T47D (cell line): ENCODE results near the gene JAG2.

Source experiments
- DNase-seq, 2 experiments: peaks; one replicate each; pipeline versions ENCODE4 v3.0.0 to v3.0.0-alpha.2; 2011 to 2012; ENCODE audit warnings: low read depth in 1 of 2, low spot score in 1 of 2
- JUND ChIP-seq: IDR thresholded peaks from 2 replicates; pipeline ENCODE4 v1.6.1; 2012; ENCODE audit warnings: low read depth
- in situ Hi-C: cut with HindIII; loops from 2 replicates; pipeline ENCODE4 v1.10.0; 2016; ENCODE audit warnings: low sequenced_read_pairs, low pct_unique_long_range_greater_than_20kb

JAG2 gene

DNA sequence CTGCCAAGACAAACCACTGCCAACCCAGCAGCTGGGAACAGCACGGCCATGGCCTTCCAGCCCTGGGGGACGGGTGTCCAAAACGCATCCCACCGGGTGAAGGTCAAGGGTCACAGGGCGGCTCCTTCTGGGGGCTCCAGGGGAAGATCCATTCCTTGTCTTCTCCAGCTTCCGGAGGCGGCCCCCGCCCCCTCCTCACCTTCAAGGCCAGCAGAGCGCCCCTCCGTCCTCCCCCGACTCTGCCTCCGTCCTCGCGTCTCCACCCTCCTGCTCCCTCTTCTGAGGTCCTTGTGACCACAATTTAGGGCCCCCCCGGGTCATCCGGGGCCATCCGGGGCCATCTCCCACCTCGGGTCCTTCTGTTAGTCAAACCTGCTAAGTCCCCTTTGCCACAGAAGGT is 16.4 kb upstream of the JAG2 start:
- in situ Hi-C loops, result no loop called here
- no peak for TF ChIP-seq JUND
- no peak for DNase-seq

- DNase-seq, result no peak
- in situ Hi-C loops, result no loop called here
- TF ChIP-seq JUND, result no peak
Observed at GRCh38 chr14:105184461-105184860, 15.9 kb upstream of the JAG2 start.

DNA sequence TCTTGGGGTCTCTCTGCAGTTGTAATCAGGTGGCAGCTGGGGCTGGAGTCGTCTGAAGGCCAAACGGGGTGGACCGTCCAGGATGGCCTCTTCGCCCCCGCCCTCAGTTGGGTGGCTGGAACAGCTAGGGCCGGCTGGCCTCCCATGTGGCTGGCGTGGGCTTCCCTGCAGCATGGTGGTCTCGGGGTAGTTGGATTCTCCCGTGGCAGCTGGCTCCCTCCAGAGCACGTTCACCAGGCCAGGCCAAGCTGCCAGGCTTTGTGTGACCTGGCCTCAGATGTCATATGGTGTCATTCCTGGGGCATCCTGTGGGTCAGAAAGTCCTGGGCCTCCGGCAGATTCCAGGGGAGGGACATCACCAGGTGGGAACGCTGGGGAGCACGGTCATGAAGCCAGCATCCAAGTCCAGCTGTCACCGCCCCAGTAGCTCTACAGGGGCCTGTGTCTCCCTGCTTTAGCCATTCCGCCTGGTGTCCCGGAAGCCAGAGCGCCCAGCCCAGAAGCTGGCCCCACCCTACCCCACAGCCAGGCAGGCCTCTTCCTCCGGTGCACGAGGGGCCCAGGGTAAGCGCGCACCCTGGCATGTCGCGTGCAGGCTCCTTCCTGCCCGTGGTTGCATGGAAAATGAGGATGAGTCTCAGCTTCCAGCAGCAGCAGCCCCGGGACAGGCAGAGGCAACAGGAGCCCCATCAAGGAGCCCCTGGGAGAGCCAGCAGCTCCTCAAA is 13.9 kb upstream of the JAG2 start:
- TF ChIP-seq JUND, result no peak
- in situ Hi-C loops, result no loop called here
- peak in 1 of 2 experiments; percentile 52 for DNase-seq

DNA sequence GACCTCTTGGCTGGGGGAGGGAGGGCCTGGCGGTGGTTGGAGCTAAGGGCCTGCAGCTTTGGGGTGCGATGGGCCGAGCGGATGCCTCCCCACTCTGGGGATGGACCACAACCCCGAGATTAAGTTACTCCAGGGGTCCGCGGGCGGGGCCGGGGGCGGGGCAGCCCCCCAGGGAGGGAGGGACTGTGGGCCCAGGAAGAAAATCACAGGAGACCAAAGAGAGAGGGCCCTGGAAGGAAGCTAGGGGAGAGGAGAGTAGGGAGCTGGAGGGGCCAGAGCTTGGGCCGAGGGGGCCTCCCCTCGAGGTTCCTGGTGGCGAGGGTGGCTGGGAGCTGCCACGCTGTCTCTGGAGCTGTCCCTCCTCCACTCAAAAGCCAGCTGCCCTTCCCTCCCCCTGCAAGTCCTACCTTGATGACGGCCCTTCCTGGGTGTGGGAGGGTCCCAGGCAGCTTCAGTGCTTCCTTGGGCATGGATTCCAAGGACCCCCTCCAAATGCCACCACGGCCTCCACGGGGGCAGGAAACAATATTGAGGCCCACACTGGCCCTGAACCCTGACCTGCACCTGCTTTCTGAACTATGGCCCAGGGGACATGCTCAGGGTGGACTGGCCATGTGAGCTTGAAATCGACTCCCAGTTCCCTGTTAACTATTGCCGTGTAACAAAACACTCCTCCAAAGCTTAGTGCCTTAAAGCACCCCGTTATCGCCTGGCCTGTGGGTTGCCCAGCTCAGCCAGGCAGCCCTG is 13.1 kb upstream of the JAG2 start:
- TF ChIP-seq JUND, result no peak
- in situ Hi-C loops, result no loop called here
- DNase-seq, result no peak

DNA sequence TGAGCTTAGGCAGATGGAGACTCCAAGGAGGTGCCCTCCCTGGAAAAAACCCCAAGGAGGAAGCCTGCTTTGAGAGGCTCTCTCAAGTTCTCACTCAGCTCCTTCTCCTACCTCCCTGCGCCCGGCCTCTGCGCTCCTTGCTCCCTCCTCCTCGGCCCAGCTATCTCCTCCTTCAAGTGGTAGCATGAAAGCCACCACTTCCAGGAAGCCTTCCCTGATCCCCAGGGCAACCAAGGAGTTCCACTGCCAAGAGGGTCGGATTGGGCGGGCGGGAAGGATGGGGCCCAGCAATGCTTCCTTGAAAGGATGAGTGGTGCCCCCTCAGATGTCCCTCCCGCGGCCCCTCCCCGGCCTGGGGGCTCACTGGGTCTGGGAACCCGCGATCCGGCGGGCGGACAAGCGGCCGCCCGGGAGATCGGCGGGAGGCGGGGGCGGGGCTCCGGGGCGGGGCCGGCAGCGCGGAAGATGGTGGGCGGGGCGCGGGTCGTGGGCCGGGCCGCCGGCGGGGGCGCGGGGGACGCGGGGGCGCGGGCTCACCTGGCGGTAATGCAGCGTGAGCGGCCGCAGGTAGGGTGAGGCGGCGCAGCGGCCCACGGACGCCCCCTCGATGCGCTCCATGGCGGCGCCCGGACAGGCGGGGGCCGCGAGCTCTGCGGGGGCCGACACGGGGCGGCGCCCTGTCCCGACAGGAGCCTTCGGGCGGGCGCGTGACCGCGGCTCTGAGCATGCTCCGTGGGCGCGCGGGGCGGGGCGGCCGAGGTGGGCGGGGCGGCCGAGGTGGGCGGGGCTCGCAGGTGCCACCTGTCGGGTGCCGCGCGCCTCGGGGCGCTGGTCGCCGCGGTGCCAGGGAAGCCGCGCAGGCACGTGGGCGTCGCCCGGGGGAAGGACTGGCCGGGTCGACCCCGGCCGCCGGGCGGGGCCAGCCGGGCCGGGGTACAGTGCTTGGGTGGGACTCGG is 12.3 kb upstream of the JAG2 start, which contains the start of gene NUDT14:
NUDT14 (minus strand) TSS at position 721 of the 957 bp plus-strand sequence; CDS start at position 618, 103 bp downstream.
- in situ Hi-C loops, result no loop called here
- TF ChIP-seq JUND, result no peak
- peak; percentile 94 to 99 for DNase-seq

- no peak for TF ChIP-seq JUND
- no peak for DNase-seq
- in situ Hi-C loops, result no loop called here
Observed at GRCh38 chr14:105179191-105179590, 10.6 kb upstream of the JAG2 start.

DNA sequence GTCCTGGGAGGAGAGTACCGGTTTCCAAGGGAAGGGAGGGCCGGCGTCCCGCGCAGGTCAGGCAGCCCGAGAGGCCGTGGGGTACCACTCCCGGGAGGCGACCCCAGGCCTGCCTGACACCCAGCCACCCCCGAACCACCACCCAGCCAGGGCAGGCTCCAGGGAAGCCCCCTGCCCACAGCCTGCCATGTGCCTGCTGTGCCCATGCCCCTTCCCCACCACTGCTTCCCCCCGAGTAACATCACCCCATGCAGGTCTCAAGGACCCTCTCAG is 10.2 kb upstream of the JAG2 start:
- TF ChIP-seq JUND, result no peak
- in situ Hi-C loops, result no loop called here
- DNase-seq, result no peak

GRCh38 chr14:105178069-105178867 is 9.7 kb upstream of the JAG2 start:
- in situ Hi-C loops, result no loop called here
- DNase-seq, result no peak

GRCh38 chr14:105177082-105177481 is 8.5 kb upstream of the JAG2 start:
- TF ChIP-seq JUND, result no peak
- DNase-seq, result no peak
- in situ Hi-C loops, result no loop called here

More at GRCh38 chr14:105178069-105178867, 9.7 kb upstream of the JAG2 start:
- no peak for TF ChIP-seq JUND

DNA sequence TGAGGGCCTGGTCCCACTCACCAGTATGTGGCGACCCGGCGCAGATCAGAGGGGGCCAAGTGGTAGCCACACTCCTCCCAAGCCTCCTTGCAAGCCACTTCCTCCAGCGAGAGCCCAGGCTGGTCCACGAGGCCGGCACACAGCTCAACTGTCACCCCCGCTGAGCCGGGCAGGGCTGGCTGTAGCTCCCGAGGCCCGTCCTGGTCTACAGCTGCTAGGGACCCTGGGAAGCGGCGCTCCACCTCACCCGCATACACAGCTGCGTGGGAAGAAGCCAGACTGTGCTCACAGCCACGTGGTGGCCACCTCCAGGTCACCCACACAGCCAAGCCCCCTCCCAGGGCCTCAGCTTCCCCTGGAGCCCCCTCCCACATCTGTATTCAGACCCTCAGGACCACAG is 7.9 kb upstream of the JAG2 start:
- in situ Hi-C loops, result no loop called here

DNA sequence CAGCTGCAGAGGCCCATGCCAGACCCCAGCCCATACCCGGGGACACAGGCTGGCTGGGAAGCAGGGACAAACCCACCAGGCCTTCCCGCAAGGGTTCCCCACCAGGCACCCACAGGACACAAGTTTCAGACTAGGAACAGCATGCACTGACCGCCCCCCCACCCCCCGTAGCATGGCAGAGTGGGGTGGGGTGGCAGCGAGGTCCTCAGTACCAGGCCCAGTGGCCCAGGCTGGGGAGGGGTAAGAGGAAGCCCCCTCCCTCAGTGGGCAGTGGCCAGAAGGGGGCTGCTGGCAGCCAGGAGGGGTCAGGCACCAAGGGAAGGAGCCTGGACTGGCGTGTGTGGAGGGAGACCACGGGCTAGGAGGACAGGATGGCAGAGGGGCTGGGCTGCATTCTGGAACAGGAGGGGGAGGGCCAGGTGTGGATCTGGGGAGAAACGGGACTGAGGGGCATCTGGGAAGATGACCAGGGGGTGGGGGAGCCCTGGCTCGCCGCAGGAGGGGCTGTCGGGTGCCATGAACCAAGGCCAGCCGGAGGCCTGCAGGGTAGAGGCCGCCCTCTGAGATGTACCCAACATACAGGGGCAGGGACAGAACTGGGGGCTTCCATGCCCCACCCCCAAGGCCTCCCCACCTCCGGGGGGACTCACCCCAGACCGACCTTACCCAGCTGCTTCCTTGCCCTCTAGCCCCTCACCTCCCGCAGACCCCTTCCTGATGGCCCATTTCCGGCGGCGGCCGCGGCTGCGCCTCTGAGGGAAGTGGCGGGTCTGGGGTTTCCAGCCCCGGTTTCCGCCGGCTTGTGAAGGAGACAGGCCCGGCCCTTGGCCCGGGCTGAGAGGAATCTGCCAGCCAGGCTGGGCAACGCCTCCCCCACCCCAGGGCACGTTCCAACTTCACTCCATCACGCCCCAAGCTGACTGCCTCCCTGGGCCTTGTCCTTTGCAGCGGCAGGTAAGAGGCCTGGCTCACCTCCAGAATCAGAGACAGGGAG is 5.6 kb upstream of the JAG2 start:
- in situ Hi-C loops, result no loop called here
- no peak for DNase-seq
- no peak for TF ChIP-seq JUND

More for the DNA sequence above, 7.9 kb upstream of the JAG2 start:
- no peak for TF ChIP-seq JUND
- no peak for DNase-seq
